ENCODE data around the gene NACA2.
"Not testable (repeated sequence)": the region's sequence is repeated elsewhere in the genome, so short reads cannot be mapped to it uniquely, and the experiment has no call there.

The NACA2 gene

DNA sequence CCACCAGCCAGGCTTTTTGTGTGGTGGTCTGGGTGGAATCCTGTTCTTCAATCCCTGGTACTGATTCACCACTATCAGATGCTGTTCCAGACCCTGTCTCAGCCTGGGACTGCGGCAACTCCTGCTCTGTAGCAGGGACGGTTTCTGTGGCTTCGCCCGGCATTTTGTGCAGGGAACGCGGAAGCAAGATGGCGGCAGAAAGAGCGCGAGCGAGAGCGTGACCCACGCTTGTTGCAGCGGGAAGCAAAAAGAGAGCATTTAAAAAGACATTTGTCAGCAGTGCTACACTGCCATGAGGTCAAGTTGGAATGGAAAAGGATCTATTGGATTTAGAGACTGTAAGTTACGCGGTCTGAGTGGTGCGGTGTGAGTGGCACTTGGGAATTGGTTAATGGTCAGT lies at the start of gene NACA2:
Gene NACA2, minus strand, starts transcription at position 202 of the 400 bp plus-strand sequence. Its CDS starts 39 bp downstream, at position 163.
- no peak for DNase-seq

DNA sequence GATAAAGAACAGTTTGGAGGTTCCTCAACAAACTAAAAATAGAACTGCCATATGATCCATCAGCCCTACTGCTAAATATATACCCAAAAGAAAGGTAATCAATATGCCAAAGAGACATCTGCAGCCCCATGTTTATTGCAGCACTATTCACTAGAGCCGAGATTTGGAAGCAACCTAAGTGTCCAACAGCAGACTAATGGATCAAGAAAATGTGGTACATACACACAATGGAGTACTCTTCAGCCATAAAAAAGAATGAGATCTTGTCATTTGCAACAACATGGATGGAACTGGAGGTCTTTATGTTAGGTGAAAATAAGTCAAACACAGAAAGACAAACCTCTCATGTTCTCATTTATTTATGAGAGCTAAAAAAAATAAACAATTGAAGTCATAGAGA lies 48.8 kb upstream of the NACA2 start:
- no peak for DNase-seq

DNA sequence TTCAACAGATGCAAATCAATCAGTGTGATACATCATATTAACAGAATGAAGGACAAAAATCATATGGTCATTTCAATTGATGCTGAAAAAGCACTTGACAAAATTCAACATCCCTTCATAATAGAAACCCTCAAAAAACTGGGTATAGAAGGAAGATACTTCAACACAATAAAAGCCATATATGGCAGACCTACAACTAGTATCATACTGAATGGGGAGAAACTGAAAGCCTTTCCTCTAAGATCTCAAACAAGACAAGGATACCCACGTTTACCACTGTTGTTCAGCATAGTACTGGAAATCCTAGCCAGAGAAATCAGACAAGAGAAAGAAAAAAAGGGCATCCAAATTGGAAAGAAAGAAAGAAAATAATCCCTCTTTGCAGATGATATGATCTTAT lies 47.1 kb upstream of the NACA2 start:
- DNase-seq: no peak

DNA sequence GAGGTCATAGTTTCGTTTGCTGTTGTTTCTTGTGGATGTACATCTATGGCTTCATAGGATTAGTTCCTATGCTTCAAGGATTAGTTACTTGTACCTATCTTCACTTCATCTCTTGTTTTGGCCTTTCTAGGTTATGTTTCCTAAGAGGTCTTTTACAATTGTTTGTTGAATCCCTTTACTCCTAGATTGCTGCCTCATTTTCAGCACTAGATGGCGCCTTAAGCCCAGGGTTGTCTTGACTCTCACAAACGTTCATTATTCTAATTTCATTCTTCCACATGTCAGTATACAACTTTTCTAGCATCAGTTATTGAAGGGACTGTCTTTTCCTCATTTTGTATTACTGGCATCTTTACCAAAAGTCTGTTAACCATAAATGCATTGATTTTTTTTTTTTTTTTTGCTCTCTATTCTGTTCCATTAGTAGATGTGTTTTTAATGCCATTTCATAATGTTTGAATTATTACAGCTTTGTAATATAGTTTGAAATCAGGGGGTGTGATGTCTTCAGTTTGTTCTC lies 45.0 kb upstream of the NACA2 start:
- DNase-seq: no peak

DNA sequence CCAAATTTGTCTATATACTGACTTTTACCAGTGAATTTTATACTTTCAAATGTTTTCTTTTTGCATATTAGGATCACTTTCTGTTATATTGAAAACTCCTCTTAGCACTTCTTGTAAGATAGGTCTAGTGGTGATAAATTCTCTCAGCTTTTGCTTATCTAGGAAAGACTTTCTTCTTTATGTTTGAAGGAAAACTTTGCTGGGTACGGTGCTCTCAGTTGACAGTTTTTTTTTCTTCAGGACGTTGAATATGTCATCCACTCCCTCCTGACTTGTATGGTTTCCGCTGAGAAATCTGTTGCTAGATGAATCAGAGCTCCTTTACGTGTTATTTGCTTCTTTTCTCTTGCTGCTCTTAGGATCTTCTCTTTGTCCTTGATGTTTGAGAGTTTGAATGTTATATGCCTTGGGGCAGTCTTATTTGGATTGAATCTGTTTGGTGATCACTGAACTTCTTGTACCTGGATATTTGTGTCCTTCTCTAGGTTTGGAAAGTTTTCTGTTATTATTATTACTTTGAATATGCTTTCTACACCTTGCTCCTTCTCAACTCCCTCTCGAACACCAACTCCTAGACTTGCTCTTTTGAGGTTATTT lies 44.0 kb upstream of the NACA2 start:
- DNase-seq: no peak

DNA sequence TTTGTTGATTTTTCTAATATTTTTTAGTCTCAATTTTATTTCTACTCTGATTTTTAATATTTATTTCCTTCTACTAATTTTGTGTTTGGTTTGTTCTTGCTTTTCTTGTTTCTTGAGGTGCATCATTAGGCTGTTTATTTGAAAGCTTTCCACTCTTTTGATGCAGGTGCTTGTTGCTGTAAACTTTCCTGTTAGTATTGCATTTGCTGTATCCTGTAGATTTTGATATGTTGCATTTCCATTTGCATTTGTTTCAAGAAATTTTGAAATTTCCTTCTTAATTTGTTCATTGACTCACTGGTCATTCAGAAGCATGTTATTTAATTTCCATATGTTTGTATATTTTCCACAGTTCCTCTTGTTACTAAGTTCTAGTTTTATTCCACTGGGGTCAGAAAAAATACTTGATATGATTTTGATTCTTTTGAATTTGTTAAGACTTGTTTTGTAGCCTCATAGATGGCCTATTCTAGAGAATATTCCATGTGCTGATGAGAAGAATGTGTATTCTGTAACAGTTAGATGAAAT lies 43.1 kb upstream of the NACA2 start:
- DNase-seq: no peak

DNA sequence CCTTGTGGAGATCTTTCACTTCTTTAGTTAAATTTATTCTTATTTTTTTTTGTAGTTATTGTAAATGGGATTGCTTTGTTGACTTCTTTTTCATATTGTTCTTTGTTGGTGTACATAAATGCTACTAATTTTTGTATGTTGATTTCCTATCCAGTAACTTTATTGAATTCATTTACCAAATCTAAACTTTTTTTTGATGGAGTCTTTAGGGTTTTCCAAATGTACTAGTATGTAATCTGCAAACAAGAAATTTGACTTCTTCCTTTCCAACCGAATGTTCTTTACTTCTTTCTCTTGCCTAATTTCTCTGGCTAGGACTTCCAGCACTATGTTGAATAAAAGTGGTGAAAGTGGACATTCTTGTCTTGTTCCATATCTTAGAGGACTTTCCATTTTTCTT lies 41.8 kb upstream of the NACA2 start:
- no peak for DNase-seq

DNA sequence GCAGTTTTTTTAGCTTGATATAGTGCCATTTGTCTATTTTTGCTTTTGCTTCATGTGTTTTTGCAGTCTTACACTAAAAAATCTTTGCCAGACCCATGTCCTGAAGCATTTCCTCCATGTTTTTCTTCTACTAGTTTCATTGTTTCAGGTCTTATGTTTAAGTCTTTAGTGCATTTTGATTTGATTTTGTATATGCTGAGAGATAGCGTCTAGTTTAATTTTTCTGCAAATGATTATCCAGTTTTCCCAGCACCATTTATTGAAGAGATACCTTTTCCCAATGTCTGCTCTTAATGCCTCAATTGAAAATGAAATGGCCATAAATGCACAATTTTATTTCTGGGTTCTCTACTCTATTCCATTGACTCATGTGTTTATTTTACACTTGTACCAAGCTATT lies 40.8 kb upstream of the NACA2 start:
- DNase-seq: no peak

DNA sequence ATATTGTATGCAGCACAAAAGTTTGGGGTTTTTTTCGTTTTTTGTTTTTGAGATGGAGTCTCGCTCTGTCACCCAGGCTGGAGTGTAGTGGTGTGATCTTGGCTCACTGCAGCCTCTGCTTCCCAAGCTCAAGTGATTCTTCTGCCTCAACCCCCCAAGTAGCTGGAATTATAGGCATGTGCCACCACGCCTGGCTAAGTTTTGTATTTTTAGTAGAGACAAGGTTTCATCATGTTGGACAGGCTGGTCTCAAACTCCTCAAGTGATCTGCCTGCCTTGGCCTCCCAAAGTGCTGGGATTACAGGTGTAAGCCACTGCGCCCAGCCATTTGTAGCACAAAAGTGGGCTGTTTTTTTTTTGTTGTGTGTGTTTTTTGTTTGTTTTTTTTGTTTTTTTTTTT lies 37.1 kb upstream of the NACA2 start:
- DNase-seq: not testable (repeated sequence)

DNA sequence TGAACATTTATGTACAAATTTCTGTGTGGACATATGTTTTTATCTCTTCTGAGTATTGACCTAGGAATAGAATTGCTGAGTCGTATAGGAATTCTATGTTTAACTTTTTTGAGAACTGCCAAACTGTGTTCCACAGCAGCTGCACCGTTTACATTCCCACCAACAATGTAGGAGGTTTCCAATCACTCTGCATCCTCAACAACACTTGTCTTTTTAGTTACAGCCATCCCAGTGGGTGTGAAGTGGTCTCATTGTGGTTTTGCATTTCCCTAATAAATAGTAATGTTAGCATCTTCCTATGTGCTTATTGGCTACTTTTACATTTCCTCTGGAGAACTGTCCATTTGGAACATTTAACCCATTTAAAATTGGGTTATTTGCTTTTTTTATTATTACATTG lies 36.6 kb upstream of the NACA2 start:
- DNase-seq: no peak

DNA sequence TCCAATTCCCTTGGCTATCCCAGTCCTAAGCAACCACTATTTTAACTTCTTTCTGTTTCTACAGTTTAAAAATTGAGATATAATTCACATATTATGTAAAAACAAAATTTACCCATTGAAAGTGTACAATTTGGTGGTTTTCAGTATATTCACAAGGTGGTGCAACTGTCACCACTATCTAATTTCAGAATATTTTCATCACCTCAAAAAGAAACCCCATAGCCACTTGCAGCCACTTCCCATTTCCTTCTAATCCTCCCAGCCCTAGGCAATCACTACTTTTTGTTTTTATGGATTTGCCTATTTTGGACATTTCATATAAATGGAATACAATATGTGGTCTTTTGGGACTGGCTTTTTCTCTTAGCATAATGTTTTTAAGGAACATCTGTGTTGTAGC lies 36.1 kb upstream of the NACA2 start:
- DNase-seq: no peak

DNA sequence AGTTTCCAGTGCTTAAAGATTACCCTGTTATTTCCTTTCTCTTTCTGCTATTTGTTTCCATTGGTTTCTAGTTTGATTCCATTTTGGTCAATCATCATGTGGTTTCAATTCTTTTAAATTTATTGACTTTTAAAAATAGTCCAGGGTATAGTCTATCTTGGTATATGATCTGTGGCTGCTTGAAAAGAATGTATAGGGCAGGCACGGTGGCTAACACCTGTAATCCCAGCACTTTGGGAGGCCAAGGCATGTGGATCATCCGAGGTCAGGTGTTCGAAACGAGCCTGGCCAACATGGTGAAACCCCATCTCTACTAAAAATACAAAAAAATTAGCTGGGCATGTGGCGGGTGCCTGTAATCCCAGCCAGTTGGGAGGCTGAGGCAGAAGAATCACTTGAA lies 34.5 kb upstream of the NACA2 start:
- DNase-seq: no peak

DNA sequence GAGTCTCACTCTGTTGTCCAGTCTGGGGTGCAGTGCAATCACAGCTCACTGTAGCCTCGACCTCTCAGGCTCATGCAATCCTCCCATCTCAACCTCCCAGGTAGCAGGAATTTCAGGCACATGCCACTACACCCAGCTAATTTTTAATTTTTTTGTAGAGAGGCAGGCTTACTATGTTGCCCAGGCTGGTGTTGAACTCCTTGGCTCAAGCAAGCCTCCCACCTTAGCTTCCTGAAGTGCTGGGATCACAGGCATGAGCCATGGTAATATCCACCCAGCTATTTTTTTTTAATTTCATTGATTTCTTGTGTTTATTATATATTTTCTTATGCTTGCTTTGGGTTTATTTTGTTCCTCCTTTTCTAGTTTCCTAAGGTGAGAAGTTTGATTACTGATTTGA lies 33.9 kb upstream of the NACA2 start:
- DNase-seq: no peak

DNA sequence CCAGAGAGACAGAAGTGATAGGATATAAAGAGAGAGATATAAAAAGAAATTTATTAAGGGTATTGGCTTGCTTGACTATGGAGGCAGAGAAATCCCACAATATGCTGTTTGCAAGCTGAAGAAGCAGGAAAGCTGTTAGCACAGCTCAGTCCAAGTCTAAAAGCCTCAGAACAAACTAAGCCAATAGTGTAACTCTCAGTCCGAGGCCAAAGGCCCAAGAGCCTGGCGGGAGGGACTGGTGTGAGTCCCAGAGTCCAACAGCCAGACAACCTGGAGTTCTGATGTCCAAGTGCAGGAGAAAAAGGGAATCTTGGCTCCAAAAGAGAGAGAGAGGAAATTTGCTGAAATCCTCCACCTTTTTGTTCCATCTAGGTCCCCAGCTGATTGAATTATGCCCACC lies 30.3 kb upstream of the NACA2 start:
- no peak for DNase-seq

DNA sequence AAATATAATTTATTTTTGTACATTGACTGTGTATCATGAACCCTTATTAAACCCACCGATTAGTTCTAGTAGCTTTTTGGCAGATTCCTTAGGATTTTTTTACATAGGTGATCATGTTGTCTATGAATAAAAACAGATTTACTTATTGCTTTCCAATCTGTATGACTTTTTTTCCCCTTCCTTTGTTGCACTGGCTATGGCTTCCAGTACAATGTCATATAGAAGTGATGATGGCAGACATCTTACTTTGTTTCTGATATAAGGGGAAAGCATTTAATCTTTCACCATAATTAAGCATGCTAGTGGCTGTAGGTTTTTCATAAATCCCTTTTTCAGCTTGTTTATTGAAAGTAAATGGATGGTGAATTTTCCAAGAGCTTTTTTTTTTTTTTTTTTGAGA lies 28.9 kb upstream of the NACA2 start:
- DNase-seq: no peak

DNA sequence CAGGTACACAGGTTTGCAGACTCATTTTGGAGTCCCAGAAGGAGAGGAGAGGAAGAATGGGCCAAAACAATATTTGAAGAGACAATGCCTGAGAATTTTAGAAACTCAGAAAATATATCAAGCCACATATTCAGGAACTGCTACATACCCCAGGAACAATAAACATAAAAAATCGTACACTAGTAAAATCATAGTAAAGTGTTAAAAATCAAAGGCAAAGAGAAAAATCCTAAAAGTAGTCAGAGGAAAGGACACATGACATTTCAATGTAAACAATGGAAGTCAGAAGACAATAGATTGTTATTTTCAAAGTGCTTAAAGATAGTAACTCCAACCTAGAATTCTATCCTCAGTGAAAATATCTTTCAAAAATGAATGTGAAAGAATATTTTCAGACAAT lies 28.5 kb upstream of the NACA2 start:
- DNase-seq: no peak

DNA sequence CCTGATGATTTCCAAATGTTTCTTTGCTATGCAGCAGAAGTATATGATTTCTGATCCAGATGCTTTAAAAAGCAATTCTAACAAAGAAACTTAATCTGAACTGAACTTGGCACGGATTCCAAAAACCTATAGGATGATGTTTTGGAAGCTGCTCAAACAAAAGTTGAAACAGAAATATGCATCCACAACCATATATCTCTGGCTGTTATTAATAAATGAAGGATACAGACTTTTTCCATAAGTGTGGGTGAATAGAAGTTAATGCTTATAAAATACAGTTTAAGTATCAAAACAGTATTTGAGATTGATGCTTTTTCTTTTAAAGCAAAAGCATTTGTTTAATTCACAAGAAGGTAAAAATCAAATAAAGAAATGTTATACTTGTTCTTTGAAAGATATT lies 27.9 kb upstream of the NACA2 start:
- DNase-seq: no peak

DNA sequence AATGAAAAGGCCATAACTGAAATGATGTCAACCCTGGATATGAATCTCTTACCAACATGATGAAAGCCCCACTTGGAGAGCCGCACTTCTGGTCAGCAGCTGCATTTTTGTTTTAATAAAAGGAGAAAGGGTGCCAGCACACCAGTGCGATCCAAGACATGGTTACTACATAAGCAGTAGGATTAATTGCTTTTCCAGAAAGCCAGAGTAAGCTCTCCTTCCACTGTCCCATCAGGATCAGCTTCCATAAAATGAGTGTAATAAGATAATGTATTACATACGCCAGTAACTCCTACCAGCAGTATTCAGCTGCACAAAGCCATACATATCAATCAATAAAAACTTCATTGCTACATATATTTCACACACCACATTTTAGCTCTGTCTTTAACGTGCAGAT lies 26.3 kb upstream of the NACA2 start:
- DNase-seq: no peak

DNA sequence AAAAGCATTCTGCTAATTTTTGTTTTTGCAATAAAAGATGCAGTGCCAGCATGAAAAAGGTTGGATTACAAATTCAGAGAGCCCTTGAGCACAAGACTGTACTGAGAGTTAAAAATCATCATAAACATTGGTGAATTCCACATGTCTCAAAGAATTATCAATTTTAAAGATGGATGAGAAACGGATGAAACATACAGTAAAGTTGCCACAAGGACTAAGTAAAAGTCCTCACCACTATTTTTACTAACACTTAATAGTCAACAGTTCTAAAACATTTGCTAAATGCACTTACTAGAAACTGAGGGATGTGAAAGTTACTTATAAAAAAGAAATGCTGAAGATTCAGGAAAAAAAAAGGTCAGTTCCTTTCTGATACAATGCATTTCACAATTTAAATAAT lies 25.8 kb upstream of the NACA2 start:
- no peak for DNase-seq

DNA sequence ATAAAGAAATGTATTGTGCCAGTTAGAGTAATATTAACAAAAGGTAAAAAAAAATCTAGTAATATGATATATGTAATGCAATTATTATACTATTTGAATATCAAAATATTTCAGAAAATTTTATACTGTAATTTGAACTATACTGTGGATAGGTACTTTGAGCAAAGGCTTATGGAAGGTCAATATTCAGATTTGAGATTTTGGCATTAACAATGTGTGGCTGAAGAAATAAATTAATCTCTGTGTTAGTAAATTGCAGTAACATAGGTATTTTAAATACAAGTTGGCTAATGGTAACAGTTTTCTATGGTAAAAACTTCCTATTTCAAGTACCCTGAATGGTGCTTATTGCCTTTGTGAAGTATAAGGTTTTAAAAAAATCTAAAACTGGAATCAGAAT lies 23.2 kb upstream of the NACA2 start:
- no peak for DNase-seq

DNA sequence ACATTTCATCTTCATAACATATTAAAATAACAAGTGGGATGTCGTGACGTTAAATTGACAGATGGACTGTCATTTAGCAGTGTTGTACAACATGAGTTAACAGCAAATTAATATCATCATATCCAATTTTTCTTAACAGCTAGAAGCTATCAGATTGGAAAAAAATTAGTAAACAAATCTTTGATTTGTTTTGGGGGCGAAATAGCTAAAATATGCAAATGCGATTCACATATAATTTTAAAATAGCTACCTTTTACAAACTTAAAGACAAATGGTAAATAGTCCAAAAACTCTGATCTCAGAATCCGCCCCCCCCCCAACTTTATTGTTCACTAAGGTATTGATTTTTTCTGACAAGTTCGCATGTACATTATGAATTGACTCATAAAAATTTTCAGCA lies 20.3 kb upstream of the NACA2 start:
- DNase-seq: no peak

DNA sequence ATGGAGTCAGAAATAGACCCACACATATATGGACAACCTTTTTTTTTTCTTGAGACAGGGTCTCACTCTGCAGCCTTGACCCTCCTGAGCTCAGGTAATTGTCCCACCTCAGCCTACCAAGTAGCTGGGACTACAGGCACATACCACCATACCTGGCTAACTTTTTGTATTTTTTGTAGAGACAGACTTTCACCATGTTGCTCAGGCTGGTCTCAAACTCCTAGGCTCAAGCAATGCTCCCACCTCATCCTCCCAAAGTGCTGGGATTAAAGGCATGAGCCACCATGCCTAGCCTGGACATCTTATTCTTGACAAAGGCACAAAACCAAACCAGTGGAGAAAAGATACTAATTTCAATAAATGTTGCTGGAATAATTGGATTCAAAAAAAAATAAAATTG lies 14.7 kb upstream of the NACA2 start:
- no peak for DNase-seq

DNA sequence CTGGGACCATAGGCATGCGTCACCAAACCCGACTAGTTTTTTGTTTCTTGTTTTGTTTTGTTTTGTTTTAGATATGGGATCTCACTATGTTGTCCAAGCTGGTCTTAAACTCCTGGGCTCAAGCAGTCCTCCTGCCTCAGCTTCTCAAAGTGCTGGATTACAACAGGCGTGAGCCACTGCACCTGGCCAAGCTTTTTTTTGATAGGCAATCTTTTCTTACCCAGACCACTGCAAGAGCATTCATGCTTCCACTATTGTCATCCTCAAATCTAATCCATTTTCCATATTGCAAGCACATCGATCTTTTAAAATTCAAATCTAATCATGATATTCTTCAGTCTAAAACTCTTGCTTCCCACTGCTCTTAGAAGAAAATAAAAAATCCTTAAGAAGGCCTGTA lies 10.3 kb upstream of the NACA2 start:
- no peak for DNase-seq

DNA sequence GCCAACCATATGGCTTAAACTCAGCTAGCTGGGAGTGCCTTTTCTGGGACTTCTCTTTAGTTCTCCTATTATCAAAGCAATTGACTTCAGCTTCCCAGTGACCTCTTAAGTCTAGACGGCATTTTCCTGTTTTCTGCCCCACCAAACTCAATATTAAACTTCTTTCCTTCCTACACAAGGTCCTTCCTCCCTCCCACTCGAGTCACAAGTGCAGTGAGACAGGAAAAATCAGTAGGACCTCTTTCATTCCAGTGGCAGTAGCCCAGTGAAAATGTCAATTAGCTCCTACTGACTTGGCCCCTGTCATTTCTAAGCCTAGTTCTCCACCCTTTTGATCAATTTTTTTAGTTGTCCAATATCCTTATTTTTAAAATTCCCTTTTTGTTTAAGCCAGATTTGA lies 9.6 kb upstream of the NACA2 start:
- DNase-seq: no peak

DNA sequence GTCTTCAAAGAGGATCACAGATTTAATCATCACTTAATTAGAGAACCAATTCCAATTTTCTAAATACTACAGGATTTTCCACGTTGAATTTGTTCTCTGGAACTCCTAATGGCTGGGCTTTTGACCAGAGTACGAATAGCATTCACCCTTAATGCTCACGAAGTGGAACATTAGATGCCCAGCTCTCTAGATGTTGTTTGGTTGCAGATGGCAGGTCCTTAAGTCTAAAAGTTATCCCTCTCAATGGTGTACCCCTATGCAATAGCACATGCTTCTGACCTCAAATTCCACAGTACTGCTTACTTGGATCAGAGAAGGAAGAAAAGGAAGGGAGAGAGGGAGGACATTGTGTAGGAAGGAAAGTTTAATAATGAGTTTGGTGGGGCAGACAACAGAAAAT lies 8.6 kb upstream of the NACA2 start:
- no peak for DNase-seq

All from C1 segment of cervical spinal cord (tissue), 14 donors.